ENCODE data around the gene EIF2D. TPM values are rescaled to one million over a fixed set of nuclear protein-coding genes. Genes with fewer than 3 reads are reported as not detected.

Gene EIF2D
- total and polyA plus RNA-seq, 2 of the 13 experiments (the other 11 are each of a cell fraction or from before 2014, with no cell fraction given), result 45.1 to 64.9 TPM

DNA sequence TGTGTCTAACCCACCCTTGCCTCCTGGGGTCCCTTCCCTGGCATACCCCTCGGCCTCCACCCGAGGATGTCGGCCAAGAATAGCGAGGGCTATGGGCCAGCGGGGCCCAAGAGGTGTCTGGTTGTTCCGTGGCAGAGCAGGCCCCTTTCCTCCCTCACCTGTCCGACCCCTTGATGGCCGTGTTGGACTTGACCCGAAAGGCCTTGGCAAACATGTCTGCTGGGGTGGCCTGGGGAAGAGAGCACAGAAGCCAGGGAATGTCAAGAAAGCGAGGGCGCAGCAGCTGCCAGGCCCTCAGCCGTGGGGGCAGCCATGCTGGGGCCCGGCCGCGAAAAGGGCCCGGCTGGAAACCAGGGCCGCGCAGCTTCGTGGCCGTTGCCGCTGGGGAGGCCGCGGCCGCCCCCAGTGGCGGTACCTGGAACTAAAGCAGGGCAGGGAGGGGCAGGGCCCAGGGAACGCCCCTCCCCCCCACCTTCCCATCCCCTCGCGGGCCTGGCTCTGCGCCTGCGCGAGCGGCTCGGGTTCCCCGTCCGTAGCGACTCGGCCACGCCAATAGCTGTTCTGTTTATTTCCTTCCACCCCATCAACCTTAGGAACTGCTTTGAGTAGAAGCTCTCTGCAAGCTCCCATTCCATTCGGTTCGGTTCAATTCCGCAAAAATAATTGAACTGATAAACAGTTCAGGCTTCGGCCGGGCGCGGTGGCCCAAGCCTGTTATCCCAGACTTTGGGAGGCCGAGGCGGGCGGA lies at the start of gene EIF2D (continued):
- TF ChIP-seq, protein P1, sequence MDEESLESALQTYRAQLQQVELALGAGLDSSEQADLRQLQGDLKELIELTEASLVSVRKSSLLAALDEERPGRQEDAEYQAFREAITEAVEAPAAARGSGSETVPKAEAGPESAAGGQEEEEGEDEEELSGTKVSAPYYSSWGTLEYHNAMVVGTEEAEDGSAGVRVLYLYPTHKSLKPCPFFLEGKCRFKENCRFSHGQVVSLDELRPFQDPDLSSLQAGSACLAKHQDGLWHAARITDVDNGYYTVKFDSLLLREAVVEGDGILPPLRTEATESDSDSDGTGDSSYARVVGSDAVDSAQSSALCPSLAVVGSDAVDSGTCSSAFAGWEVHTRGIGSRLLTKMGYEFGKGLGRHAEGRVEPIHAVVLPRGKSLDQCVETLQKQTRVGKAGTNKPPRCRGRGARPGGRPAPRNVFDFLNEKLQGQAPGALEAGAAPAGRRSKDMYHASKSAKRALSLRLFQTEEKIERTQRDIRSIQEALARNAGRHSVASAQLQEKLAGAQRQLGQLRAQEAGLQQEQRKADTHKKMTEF (CRISPR knock-in tag; IDR thresholded peaks at IDR 0.05), result peak; percentile 99
- TF ChIP-seq, protein P2, sequence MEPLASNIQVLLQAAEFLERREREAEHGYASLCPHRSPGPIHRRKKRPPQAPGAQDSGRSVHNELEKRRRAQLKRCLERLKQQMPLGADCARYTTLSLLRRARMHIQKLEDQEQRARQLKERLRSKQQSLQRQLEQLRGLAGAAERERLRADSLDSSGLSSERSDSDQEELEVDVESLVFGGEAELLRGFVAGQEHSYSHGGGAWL (CRISPR knock-in tag; IDR thresholded peaks at IDR 0.05), result peak; percentile 98
- TF ChIP-seq, protein P3, sequence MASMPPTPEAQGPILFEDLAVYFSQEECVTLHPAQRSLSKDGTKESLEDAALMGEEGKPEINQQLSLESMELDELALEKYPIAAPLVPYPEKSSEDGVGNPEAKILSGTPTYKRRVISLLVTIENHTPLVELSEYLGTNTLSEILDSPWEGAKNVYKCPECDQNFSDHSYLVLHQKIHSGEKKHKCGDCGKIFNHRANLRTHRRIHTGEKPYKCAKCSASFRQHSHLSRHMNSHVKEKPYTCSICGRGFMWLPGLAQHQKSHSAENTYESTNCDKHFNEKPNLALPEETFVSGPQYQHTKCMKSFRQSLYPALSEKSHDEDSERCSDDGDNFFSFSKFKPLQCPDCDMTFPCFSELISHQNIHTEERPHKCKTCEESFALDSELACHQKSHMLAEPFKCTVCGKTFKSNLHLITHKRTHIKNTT (CRISPR knock-in tag; IDR thresholded peaks at IDR 0.05), result no peak
- TF ChIP-seq, protein P4, sequence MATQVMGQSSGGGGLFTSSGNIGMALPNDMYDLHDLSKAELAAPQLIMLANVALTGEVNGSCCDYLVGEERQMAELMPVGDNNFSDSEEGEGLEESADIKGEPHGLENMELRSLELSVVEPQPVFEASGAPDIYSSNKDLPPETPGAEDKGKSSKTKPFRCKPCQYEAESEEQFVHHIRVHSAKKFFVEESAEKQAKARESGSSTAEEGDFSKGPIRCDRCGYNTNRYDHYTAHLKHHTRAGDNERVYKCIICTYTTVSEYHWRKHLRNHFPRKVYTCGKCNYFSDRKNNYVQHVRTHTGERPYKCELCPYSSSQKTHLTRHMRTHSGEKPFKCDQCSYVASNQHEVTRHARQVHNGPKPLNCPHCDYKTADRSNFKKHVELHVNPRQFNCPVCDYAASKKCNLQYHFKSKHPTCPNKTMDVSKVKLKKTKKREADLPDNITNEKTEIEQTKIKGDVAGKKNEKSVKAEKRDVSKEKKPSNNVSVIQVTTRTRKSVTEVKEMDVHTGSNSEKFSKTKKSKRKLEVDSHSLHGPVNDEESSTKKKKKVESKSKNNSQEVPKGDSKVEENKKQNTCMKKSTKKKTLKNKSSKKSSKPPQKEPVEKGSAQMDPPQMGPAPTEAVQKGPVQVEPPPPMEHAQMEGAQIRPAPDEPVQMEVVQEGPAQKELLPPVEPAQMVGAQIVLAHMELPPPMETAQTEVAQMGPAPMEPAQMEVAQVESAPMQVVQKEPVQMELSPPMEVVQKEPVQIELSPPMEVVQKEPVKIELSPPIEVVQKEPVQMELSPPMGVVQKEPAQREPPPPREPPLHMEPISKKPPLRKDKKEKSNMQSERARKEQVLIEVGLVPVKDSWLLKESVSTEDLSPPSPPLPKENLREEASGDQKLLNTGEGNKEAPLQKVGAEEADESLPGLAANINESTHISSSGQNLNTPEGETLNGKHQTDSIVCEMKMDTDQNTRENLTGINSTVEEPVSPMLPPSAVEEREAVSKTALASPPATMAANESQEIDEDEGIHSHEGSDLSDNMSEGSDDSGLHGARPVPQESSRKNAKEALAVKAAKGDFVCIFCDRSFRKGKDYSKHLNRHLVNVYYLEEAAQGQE (IDR thresholded peaks at IDR 0.05; ENCODE audit: borderline replicate concordance in 1 of 2, low read depth in 1 of 2, low read length in 2 of 2), result peak in 1 of 2 experiments; percentile 81; a peak in 2 of 4 replicates
- peak; percentile 63; the same call in 1 of the 2 replicates for TF ChIP-seq HOXA9 (CRISPR knock-in tag; IDR thresholded peaks at IDR 0.05; ENCODE audit: borderline replicate concordance)
- TF ChIP-seq TCF7 (IDR thresholded peaks at IDR 0.05; ENCODE audit: low read depth), result no peak
- peak; percentile 58 for TF ChIP-seq ZMYM2 (CRISPR knock-in tag; IDR thresholded peaks at IDR 0.05)
- TF ChIP-seq CC2D1A (CRISPR knock-in tag; IDR thresholded peaks at IDR 0.05), result no peak
- peak; percentile 14; the same call in 1 of the 2 replicates for TF ChIP-seq ZNF790 (CRISPR knock-in tag; IDR thresholded peaks at IDR 0.05; ENCODE audit: borderline replicate concordance)
- TF ChIP-seq REPIN1 (CRISPR knock-in tag; IDR thresholded peaks at IDR 0.05; ENCODE audit: borderline replicate concordance, low read depth), result peak; percentile 99
- no peak for TF ChIP-seq FOXP1 (IDR thresholded peaks at IDR 0.05)
- TF ChIP-seq FOXP1 (CRISPR knock-in tag; IDR thresholded peaks at IDR 0.05), result peak; percentile 42; the same call in 1 of the 2 replicates
- no peak for TF ChIP-seq ZNF775 (CRISPR knock-in tag; IDR thresholded peaks at IDR 0.05; ENCODE audit: borderline replicate concordance)
- TF ChIP-seq, protein P5, sequence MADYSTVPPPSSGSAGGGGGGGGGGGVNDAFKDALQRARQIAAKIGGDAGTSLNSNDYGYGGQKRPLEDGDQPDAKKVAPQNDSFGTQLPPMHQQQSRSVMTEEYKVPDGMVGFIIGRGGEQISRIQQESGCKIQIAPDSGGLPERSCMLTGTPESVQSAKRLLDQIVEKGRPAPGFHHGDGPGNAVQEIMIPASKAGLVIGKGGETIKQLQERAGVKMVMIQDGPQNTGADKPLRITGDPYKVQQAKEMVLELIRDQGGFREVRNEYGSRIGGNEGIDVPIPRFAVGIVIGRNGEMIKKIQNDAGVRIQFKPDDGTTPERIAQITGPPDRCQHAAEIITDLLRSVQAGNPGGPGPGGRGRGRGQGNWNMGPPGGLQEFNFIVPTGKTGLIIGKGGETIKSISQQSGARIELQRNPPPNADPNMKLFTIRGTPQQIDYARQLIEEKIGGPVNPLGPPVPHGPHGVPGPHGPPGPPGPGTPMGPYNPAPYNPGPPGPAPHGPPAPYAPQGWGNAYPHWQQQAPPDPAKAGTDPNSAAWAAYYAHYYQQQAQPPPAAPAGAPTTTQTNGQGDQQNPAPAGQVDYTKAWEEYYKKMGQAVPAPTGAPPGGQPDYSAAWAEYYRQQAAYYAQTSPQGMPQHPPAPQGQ (CRISPR knock-in tag; IDR thresholded peaks at IDR 0.05; ENCODE audit: borderline replicate concordance), result no peak
- TF ChIP-seq, protein P6, sequence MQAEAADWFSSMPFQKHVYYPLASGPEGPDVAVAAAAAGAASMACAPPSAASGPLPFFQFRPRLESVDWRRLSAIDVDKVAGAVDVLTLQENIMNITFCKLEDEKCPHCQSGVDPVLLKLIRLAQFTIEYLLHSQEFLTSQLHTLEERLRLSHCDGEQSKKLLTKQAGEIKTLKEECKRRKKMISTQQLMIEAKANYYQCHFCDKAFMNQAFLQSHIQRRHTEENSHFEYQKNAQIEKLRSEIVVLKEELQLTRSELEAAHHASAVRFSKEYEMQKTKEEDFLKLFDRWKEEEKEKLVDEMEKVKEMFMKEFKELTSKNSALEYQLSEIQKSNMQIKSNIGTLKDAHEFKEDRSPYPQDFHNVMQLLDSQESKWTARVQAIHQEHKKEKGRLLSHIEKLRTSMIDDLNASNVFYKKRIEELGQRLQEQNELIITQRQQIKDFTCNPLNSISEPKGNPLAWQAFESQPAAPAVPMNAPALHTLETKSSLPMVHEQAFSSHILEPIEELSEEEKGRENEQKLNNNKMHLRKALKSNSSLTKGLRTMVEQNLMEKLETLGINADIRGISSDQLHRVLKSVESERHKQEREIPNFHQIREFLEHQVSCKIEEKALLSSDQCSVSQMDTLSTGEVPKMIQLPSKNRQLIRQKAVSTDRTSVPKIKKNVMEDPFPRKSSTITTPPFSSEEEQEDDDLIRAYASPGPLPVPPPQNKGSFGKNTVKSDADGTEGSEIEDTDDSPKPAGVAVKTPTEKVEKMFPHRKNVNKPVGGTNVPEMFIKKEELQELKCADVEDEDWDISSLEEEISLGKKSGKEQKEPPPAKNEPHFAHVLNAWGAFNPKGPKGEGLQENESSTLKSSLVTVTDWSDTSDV (CRISPR knock-in tag; IDR thresholded peaks at IDR 0.05), result no peak
- peak; percentile 70 for TF ChIP-seq ZNF121 (CRISPR knock-in tag; IDR thresholded peaks at IDR 0.05)
- TF ChIP-seq MXI1 (IDR thresholded peaks at IDR 0.05; ENCODE audit: borderline replicate concordance, low read depth, low read length), result peak; percentile 87; the same call in 1 of the 3 replicates
